ENCODE data around the gene PBX3.

PBX3 gene

DNA sequence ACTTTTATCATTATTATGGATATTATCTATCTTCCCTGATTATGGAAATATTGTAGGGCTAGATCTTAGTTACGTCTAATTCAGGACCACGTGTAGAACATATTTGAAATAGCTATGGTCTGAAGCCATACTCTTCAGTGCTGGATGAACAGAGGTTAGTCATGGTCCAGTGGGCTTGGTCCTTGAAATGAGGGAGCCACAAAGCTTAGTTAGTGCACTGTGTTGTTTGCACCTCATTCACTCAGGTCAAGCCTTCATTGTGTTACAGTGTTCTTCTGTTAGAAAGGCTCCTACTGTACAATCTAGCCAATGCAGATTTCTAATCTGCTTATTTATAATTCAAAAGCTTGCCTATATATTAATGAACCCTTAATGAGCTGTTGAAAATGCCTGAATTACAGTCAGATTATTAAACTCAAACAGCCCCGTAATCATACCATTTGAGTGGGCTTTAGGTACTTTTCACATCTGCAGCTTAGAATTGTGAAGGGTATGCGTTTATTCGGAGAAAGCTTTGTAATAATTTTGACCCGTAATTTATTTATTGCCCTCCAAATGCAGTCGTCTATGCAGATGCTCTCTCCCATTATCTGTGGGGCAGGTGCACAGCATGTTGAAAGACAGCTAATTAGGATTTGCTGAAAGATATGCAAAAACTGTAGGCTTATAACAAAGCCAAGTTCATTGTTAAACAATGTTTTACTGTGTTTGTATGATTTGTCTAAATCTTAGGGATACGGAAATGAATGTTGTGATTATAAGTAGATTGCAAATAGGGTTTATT lies 164.9 kb downstream of the PBX3 start:
- DNase-seq = no peak

DNA sequence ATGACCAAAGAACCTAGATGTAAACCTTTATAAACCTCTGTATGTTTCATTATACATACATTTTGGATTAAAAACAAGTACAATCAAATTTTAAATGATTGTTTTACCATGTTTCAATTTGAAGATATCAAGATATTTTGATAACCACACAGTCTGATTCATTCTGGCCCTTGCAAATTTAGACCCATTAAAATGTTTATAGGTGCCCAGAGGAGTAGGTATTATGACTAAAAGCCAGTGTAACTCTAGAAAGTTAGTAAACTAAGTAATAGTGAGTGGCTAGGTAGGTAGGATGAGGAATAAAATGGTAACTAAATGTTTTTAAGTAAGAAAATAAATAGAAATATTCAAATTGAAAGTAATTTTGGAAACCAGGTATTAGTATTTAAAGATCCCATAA lies 165.5 kb downstream of the PBX3 start:
- no peak for DNase-seq

DNA sequence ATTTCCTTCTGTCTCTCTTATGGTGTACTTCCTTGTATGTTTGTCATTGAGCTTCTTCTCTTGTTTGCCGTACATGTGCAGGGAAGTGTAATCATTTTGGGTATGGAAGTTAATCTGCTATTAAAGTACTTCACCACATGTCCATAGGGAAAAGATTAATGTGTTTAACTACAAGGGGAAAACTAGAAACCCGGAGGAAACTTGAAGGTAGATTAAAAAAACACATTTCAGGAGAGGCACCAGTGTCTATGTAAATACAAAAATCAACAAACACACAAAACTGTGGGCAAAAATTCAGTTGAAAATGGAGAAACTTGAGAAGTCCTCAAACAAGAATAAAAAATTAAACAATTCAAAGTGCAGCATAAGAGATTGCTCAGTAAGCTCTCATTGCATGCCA lies 166.4 kb downstream of the PBX3 start:
- DNase-seq = no peak

DNA sequence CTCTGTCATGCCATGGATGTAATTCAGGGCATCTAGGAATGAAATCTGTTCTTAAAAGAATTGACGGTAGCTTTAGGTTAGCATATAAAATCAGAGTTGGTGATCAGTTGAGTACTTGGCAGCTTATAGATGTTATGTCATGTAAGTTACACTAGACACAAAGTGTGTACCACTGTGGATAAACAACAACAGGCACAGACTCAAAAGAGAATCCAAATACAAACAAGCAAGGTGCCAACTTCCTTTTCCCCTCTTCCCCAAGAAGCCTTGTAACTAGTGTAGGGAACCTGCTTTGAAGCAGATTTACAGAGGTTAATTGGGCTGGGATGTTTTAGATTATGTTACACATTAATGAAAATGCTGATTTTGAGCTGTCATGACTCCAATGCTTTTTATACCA lies 167.2 kb downstream of the PBX3 start:
- no peak for DNase-seq

DNA sequence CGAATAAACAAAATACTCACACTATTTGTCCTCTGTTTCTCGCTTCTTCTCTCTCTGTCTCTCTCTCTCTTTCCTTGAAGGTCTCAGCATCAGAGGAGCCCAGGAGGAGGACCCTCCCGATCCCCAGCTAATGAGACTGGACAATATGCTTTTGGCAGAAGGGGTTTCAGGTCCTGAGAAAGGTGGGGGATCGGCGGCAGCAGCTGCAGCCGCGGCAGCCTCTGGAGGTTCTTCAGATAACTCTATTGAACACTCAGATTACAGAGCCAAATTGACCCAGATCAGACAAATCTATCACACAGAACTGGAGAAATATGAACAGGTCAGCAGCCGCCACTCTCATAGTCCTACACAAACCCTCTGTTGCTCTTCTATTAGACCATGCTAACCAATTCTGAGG lies 168.4 kb downstream of the PBX3 start:
- DNase-seq = no peak

DNA sequence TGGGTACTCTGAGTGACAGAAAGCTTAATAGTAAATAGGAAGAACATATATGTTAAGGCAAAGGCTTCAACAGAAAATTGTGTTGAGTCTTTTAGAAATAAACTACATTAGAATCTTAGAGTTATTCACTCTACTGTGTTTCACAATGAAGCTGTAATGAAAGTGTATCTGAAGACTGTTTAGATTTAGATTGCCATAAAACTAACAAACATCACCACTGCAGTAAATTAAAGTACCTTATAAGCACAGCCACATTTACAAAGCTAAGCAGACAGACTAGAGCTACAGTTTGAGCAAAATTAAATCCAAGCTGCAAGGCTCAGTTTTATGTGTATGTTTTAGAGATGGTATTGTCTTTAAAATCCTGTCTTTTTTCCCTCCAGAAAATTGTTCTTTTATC lies 172.4 kb downstream of the PBX3 start:
- DNase-seq = no peak

DNA sequence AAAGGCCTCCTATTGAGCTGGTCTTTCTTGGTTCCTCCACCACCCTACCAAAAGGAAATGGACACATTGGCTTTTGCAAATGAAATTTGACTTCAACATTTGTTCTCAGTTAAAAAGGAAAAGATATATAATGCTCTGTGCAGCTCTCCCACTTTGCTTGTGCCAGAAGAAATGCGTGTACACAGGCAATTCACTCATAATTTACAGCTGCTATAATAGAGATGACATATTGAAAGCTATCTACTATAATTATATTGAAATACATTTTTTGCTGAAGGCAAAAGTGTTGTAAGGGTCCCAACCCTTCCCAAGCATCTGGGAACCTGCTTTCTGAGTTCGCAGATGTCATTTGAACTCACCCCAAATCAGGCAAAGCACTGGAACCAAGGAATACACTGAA lies 173.2 kb downstream of the PBX3 start:
- no peak for DNase-seq

DNA sequence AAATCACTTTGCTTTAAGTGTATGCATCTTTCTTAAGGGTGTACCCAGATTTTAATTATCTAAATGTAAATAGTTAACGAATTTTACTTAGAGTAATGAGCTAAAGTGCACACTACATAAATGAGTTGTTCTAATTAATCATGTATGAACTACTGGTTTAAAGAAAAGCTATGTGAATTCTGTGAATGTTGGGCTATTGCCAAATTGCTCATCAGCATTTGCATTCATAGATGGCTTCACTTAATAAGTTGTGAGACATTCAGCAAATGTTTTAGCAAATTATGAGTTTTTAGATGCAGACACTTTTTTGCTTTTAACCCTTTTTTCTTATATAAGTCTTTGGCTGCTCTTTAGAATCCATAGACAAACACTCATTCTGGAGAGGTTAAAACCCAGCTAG lies 175.7 kb downstream of the PBX3 start:
- DNase-seq = no peak

DNA sequence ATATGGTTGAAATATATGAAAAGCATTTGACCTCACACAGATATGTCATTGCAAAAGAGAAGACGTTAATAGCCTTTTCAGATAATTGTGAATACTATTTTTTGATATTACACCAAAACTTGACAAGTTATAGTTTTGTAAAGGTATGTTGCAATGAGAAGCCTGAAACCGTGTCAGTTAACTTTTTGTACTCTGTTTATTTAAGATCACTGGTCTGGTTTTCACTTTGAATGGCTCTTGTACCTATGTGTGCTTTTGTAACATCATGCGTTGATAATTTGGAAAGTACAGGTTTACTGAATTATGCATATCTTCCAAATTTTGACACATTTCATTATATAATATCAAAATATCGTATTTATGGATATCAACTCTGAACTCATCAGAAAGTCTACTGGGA lies 177.2 kb downstream of the PBX3 start:
- no peak for DNase-seq

DNA sequence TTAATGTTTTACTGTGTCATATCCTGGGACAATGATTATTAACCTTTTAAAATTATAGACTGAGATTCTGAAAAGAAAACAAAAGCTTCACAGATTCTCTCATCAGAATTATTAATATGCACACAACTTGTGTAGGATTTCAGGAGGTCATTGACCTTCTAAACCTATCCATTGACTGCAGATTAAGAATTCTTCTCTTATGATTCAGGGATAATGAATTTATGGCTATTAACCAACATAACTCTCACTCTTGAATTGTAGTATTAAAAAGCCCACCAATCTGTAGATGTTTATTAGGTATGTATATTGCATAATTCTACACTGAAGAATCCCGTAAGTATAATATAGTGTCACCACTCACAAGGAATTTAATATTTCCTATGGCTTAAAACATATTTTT lies 179.8 kb downstream of the PBX3 start:
- no peak for DNase-seq

DNA sequence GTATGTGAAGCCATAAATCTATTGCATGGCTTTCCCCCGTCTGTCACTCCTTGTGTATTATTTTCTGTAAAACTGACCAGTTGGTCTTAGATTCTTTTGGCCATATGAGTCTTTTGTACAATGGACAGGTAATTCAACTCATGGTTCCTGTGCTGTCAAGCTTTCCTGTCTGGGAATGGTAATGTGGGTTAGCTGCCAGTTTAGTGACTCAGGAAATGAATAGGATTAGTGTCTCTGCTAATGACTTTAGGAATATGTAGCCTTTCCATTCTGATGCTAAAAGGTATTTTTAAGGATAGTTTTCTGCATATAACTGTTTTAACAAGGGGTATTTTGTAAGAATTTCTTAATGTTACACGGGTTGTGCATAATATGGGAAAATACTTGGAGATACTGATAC lies 182.7 kb downstream of the PBX3 start:
- DNase-seq = no peak

DNA sequence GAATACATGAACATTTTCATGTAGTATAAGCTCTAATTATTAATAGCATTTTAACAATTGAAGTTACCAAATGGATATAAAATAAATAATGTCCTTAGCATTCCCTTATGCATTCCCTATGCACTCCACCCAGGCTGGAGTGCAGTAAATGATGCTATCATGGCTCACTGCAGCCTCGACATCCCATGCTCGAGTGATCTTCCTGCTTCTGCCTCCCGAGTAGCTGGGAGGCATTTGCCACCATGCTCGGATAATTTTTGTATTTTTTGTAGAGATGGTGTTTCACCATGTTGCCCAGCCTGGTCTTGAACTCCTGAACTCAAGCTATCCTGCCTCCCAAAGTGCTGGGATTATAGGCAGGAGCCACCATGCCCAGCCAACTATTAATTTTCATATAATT lies 184.0 kb downstream of the PBX3 start:
- DNase-seq = no peak

DNA sequence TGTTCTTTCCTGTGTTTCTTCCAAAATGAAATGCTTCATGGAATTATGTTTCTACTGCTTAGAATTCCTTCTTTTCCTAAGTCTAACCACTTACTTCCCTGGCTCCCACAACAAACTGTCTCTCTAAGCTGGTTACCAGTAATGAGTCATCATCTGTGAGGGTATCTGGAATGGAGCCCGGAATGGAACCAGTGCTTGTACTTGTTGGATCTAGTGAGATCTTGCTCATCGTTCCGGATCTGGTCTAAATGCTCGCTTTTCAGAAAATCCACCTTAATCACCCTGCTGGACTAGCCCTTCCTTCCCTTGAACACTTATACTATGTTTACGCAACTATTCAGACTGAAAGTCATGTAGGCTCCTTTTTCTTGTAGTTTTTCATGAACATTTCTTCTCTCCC lies 184.8 kb downstream of the PBX3 start:
- no peak for DNase-seq

DNA sequence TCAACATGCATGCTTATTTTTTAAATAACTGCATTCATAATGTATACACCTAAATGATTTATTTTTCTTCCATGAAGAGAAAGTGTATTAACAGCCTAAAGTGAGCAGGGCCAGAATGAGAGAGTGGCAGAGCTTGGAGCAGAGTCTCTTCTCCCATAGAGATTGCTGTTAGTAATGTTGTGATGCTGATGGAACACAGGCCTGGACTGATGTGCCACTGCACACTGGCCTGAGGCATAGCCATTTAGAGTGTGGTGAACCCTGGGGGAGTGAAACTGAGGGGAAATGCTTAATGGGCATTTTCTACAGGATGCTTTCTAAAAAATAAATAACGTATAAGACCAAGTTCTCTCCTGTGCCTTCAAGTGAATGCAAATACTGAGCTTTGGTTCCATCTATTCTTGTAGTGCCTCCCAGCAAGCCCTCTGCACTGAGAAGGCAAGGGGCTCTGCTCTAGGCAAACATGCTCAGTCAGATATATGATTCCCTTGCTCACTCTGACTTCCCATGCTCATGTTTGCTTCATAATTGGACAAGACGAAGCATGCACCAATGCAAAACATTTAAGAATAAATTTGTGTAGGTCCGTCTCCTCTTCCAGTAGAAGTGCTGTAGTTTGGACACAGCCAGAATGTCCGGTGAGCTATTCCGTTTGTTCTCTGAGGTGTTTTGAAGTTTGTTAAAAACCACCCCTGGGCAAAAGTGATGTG lies 185.7 kb downstream of the PBX3 start:
- DNase-seq = no peak

DNA sequence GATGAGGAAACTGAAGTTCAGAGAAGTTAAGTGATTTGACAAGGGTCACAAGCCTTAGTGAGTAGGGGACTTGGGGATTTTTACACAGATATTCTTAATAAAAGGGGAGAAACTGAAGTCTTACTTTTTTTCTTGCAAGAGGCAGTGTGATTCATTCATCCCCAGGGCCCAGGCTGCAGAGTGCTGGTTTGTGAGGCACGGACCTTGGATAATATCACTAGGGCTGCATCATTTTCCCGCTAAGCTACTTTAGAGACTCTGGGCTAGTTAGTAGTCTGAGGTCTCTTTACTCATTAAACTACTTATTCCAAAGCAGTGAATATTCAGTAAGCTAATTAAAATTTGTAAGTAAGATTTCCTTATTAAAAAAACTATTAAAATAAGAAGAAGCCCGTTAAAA lies 195.0 kb downstream of the PBX3 start:
- no peak for DNase-seq

DNA sequence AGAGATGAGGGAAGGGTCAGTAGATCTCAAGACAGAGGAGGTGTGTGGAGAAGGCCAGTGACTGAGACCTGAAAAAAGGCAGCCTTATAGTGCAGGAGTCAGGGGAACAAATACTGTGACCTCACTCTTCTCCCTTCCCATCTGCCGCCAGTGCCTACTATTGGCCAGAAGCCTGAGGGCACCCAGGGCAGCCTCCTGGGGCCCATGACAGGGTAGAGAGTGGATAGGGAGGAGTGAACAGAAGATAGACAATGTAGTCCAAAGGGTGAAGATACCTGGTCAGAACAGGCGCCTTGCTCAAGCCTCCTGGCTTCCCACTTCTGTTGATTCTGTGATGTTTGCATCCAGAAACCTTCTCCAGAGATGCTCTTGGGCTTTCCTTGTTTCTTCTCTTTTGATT lies 196.7 kb downstream of the PBX3 start:
- no peak for DNase-seq

DNA sequence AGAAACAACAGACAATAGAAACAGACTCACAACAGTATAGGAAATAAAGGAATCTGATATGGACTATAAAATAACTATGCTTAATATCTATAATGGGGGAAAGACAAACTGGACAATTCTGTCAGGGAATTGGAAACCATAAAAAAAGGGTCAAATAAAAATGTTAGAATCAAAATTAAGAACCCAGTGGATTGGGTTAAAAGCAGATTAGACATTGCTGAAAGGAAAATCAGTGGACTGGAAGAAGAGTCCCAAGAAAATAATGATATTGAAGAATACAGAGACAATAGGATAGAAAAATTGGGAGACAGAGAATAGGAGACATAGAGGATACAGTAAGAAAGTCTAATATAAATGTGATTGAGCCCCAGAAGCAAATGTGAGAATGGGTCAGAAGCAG lies 199.2 kb downstream of the PBX3 start:
- DNase-seq = no peak

DNA sequence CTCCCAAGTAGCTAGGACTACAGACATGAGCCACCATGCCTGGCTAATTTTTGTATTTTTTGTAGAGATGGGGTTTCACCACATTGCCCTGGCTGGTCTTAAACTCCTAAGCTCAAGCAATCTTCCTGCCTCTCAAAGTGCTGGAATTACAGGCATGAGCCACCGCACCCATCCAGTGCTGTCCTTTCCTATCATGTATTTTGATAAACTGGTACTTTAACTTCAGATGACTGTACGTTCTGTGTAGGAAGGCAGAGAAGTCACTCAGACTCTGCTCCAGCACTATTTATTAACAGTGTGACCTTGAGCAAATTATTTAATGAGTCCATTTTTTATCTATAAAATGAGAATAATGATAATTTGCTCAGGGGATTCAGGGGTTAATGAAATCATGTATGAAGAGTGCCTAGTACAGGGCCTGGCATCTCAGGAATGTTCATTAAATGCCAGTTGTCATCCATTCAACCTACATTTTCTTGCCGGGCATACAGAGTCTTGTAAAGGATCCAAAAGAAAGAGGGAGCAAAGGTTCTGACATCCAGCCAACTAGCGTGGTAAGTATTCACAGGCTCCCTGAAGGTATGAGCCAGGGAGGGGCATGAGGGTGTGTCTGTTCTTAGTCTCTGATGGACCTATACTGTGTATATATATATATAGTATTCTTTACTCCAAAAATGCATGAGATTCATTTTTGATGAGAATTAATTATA lies 201.9 kb downstream of the PBX3 start:
- DNase-seq = no peak

DNA sequence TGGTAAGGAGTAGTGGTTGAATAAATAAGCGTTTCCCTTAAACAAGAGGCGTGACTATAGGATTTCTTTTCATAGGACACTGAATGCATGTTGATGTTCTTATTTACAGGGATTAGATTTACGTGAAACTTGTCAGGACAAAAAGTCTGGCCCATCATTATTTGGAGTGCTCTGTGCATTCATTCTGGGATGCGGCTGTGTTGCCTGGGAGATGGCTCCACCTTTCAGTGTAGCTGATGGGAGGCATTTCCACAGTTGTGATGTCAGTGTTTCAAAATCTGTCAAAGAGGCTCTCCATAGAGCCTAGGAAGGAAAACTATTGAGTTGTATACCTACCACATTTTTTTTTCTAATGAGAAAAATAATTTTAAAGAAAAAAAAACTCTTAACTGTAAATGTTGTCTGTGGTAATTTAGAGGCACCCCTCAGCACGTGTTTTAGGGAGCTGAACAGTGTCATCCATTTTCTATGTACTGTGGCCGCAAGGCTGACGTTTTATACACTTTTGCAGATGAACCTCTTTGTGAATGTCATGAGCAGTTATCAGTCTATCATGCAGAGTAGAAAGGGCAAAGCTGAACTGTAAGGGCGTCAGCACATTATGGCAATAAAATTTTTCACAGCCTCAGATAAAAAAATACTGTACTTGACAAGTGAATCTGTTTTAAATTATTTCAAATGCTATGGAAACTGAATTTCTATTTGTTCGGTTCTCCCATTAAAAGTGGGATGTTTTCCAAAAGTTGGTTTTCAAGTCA lies 202.7 kb downstream of the PBX3 start:
- DNase-seq = no peak

DNA sequence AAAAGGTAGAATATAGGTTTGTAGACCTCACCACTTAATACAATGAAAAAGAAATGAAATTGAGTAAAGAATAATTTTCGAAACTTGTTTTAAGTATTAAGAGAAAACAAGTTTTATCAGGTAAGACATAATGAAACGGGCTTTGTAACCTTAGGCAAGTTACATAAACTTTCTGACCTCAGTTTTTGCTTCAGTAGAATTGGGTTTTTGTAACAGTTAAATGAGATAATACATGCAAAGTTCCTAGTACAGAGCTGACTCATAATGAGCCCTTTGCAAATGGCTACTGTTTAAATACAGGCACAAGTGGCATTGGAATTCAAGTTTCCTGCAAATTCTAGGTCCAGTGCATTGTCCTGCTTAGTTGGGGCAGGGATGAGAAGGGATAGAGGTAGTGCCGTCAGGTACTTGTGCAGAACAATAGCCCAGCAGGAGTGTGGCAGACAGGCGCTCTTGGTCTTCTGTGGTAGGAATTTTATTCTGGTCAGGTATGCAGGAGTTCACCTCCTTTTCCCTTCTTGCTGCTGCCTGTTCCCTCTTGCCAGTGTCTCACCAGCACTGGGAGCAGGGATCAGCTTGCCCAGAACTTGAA lies 203.8 kb downstream of the PBX3 start:
- no peak for DNase-seq

DNA sequence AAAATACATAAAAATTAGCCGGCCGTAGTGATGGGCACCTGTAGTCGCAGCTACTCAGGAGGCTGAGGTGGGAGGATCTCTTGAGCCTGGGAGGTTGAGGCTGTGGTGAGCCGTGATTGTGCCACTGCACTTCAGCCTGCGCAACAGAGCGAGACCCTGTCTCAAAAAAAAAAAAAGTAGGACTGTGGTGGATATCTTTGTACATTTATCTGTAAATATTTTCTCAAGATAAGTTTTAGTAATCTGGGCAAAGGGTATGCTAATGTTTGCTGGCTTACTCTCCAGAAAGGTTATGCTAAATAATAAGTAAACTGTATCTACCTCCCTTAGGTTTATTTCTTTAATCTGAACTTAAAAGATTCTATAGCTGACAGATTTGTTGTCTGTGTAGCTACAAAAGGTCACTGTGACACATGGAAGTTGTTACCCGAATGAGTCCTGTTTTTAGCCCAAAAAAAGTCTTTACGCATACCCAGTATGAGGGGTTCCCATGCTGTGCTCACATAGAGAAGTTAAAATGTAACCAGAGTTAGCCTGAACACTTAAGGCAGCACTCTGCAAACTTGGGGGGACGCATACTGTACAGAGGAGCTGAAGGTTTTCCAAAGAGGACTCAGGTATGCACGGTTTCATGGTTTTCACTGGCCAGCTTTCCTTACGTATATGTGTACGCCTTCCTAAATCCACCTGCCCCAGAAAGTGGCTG lies 206.3 kb downstream of the PBX3 start:
- no peak for DNase-seq

DNA sequence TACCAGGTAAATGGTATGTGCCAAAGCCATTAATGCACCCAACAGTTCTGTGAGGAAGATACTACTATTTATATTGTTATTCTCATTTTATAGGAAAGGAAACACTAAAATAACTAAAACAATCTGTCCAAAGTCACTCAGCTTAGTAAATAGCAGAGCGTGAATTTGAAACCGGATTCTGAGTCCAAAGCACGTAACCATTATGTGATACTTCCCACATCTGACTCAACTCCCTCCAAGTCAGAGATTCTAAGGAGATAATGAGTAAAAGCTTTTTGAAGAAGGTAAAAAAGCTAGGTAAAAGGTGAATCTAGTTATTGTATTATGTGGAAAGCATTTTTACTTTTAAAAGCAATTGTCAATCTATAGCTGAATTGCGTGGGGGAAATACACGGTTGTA lies 208.9 kb downstream of the PBX3 start:
- DNase-seq = no peak
